ENCODE measurements around the gene ARHGEF33. TPM values are rescaled to one million over a fixed set of nuclear protein-coding genes. Genes with fewer than 3 reads are reported as not detected.

ARHGEF33 gene
- total and polyA plus RNA-seq, 2 donors from 2014 or later = 2.3 to 2.4 TPM

DNA sequence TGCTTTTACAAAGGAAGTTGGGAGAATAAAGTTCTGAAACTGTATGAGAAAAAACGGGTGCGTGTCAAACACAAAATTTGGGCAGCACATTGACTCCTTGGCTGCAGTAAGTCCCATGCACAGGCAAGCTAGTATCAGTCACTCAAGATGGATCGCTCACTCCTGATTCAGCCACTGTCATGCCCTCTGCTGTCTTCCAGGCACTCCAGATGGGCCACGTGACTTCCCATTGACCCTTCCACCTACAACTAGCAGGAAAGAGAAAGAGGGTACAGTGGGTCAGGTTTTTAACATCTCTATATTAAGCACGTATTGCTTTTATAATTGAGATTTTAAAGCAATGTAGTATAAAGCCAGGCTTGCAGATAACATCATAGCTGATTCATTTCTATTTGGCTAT lies 8.6 kb downstream of the ARHGEF33 start:
- Histone ChIP-seq H3K4me3 (ENCODE audit: low read length in 3 of 3) (no peak overlapping the region), H3K9ac (ENCODE audit: low read length in 3 of 3) (no peak overlapping the region), H3K9me3 (ENCODE audit: control insufficient read depth in 2 of 3, insufficient read depth in 1 of 3, low read length in 3 of 3) (no peaks in the 10 kb centered on the region), H3K27ac (ENCODE audit: low read depth in 2 of 2, low read length in 2 of 2) (no peak overlapping the region), H3K36me3 (ENCODE audit: control insufficient read depth in 2 of 3, insufficient read depth in 3 of 3, low read length in 3 of 3) (no peaks in the 10 kb centered on the region), H3K27me3 (ENCODE audit: control insufficient read depth, insufficient read depth, low read length) (no peaks in the 10 kb centered on the region), H3K4me1 (ENCODE audit: control insufficient read depth in 2 of 3, insufficient read depth in 2 of 3, low read depth in 1 of 3, low read length in 3 of 3) (no peaks in the 10 kb centered on the region)
- intact Hi-C loops (cut with DNase I) = no loop called here
- FAIRE-seq (no peak), DNase-seq (no peak)
- TF ChIP-seq, protein P1, sequence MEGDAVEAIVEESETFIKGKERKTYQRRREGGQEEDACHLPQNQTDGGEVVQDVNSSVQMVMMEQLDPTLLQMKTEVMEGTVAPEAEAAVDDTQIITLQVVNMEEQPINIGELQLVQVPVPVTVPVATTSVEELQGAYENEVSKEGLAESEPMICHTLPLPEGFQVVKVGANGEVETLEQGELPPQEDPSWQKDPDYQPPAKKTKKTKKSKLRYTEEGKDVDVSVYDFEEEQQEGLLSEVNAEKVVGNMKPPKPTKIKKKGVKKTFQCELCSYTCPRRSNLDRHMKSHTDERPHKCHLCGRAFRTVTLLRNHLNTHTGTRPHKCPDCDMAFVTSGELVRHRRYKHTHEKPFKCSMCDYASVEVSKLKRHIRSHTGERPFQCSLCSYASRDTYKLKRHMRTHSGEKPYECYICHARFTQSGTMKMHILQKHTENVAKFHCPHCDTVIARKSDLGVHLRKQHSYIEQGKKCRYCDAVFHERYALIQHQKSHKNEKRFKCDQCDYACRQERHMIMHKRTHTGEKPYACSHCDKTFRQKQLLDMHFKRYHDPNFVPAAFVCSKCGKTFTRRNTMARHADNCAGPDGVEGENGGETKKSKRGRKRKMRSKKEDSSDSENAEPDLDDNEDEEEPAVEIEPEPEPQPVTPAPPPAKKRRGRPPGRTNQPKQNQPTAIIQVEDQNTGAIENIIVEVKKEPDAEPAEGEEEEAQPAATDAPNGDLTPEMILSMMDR (IDR thresholded peaks at IDR 0.05; ENCODE audit: borderline replicate concordance, extremely low read depth, insufficient read depth) = no peak

DNA sequence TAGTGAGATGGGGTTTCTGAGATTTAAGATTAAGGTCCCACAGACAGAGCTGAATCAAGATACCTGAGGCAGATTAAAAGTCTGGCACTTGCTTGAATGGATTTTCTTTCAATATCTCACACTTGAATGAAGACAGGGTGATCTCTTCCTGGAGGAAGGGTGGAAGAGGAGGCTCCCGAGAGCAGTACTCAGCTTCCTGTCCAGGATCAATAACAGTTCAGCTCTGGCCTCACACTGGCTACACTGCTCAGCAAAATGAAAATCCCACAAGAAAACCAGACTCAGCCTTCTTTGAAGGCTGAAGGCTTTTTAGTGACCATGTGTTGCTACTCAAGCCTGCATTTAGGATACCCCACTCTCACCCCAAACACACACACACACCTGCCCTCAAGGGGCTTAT lies 11.1 kb downstream of the ARHGEF33 start:
- intact Hi-C loops (cut with DNase I) = no loop called here
- Histone ChIP-seq H3K9ac (ENCODE audit: low read length in 3 of 3) (no peak overlapping the region), H3K36me3 (ENCODE audit: control insufficient read depth in 2 of 3, insufficient read depth in 3 of 3, low read length in 3 of 3) (no peaks in the 10 kb centered on the region), H3K4me3 (ENCODE audit: low read length in 3 of 3) (no peak overlapping the region), H3K27me3 (ENCODE audit: control insufficient read depth, insufficient read depth, low read length) (no peaks in the 10 kb centered on the region), H3K4me1 (ENCODE audit: control insufficient read depth in 2 of 3, insufficient read depth in 2 of 3, low read depth in 1 of 3, low read length in 3 of 3) (no peaks in the 10 kb centered on the region), H3K9me3 (ENCODE audit: control insufficient read depth in 2 of 3, insufficient read depth in 1 of 3, low read length in 3 of 3) (no peaks in the 10 kb centered on the region), H3K27ac (ENCODE audit: low read depth in 2 of 2, low read length in 2 of 2) (no peak overlapping the region)
- DNase-seq = no peak
- TF ChIP-seq, protein P1 (IDR thresholded peaks at IDR 0.05; ENCODE audit: borderline replicate concordance, extremely low read depth, insufficient read depth) = no peak
- FAIRE-seq = no peak

DNA sequence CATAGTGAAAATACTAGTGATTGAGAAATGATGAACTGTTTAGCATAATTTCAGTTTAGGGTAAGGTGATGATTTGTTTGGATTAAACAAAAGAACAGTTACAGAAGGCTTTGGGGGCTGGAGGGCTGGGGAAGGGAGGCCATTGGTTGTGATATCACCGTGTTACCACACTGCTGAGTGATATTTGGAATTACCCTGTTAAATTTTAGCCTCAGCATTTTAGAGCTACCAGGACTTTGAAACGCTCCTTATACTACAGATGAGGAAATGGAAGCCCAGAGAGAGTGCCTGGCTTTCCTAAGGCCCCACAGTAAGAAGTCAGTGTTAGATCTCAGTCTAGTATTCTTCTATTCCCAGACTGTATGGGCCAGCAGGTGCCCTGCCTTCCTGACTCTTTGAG lies 15.6 kb downstream of the ARHGEF33 start:
- no peak for FAIRE-seq
- H3K27me3 ChIP-seq (ENCODE audit: control insufficient read depth, insufficient read depth, low read length) = no peaks in the 10 kb centered on the region
- TF ChIP-seq, protein P1 (IDR thresholded peaks at IDR 0.05; ENCODE audit: borderline replicate concordance, extremely low read depth, insufficient read depth) = no peak
- no peaks in the 10 kb centered on the region for H3K4me1 ChIP-seq (ENCODE audit: control insufficient read depth in 2 of 3, insufficient read depth in 2 of 3, low read depth in 1 of 3, low read length in 3 of 3)
- no peak overlapping the region for H3K27ac ChIP-seq (ENCODE audit: low read depth in 2 of 2, low read length in 2 of 2)
- no peak overlapping the region for H3K9ac ChIP-seq (ENCODE audit: low read length in 3 of 3)
- DNase-seq = no peak
- H3K36me3 ChIP-seq (ENCODE audit: control insufficient read depth in 2 of 3, insufficient read depth in 3 of 3, low read length in 3 of 3) = no peaks in the 10 kb centered on the region
- intact Hi-C loops (cut with DNase I) = no loop called here
- H3K9me3 ChIP-seq (ENCODE audit: control insufficient read depth in 2 of 3, insufficient read depth in 1 of 3, low read length in 3 of 3) = no peaks in the 10 kb centered on the region
- no peak overlapping the region for H3K4me3 ChIP-seq (ENCODE audit: low read length in 3 of 3)

DNA sequence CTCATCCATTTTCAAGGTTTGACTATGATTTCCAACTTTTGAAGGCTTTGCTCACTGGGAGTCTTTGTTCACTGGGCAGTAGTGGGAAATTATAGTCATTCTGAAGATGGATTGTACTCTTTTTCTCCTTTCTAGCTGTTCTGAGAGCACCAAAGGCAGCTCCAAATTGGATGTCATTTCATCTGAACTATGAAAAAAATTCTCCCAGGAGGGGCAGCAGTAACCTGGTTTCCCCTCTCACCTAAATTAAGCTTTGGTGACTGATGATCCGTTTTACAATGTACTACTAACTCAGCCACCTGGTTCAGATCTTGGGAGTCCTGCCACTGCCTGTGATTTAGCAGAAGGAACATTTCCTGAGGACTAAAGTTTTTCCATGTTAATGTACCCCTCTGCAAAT lies 17.6 kb downstream of the ARHGEF33 start:
- Histone ChIP-seq H3K27ac (ENCODE audit: low read depth in 2 of 2, low read length in 2 of 2) (no peak overlapping the region), H3K9me3 (ENCODE audit: control insufficient read depth in 2 of 3, insufficient read depth in 1 of 3, low read length in 3 of 3) (no peaks in the 10 kb centered on the region), H3K4me3 (ENCODE audit: low read length in 3 of 3) (no peak overlapping the region), H3K27me3 (ENCODE audit: control insufficient read depth, insufficient read depth, low read length) (no peaks in the 10 kb centered on the region), H3K9ac (ENCODE audit: low read length in 3 of 3) (no peak overlapping the region), H3K4me1 (ENCODE audit: control insufficient read depth in 2 of 3, insufficient read depth in 2 of 3, low read depth in 1 of 3, low read length in 3 of 3) (no peaks in the 10 kb centered on the region), H3K36me3 (ENCODE audit: control insufficient read depth in 2 of 3, insufficient read depth in 3 of 3, low read length in 3 of 3) (no peaks in the 10 kb centered on the region)
- TF ChIP-seq, protein P1 (IDR thresholded peaks at IDR 0.05; ENCODE audit: borderline replicate concordance, extremely low read depth, insufficient read depth) = no peak
- intact Hi-C loops (cut with DNase I) = no loop called here
- DNase-seq (peak in 2 of 5 donors; percentile 2 to 12), FAIRE-seq (no peak)
